NT2/D1 (cell line): Measurements from ENCODE around the gene MAP3K19.

Source experiments
- DNase-seq: peaks from one replicate; pipeline ENCODE4 v3.0.0-alpha.2; 2011; ENCODE audit warnings: low read depth, low spot score
- H3K27me3 ChIP-seq: 2 replicates; pipeline ENCODE4 v1.6.0; 2011; ENCODE audit warnings: mild to moderate bottlenecking; ENCODE audit not compliant: insufficient read length, insufficient read depth
- H3K36me3 ChIP-seq: 2 replicates; pipeline ENCODE4 v1.6.1; 2011; ENCODE audit warnings: mild to moderate bottlenecking, low read length, mixed read lengths; ENCODE audit not compliant: insufficient read depth, insufficient read length
- H3K4me1 ChIP-seq: 2 replicates; pipeline ENCODE4 v1.5.1; 2011; ENCODE audit not compliant: insufficient read depth, insufficient read length
- H3K4me3 ChIP-seq: 2 replicates; pipeline ENCODE4 v1.5.1; 2011; ENCODE audit warnings: low read depth; ENCODE audit not compliant: insufficient read length
- H3K9ac ChIP-seq: 2 replicates; pipeline ENCODE4 v1.6.0; 2011; ENCODE audit warnings: low read depth; ENCODE audit not compliant: insufficient read length
- H3K9me3 ChIP-seq: 2 replicates; pipeline ENCODE4 v1.5.1; 2011; ENCODE audit warnings: mild to moderate bottlenecking, low read length; ENCODE audit not compliant: insufficient read depth
- SUZ12 ChIP-seq: IDR thresholded peaks from 2 replicates; pipeline ENCODE4 v1.6.1; 2011; ENCODE audit not compliant: insufficient read length, insufficient read depth; ENCODE audit errors: extremely low read depth
- YY1 ChIP-seq: IDR thresholded peaks from 2 replicates; pipeline ENCODE4 v1.6.1; 2011; ENCODE audit not compliant: insufficient read length, insufficient read depth
- ZNF274 ChIP-seq: IDR thresholded peaks from 2 replicates; pipeline ENCODE4 v1.6.1; 2011; ENCODE audit warnings: mild to moderate bottlenecking, low read depth, low read length

MAP3K19 gene

DNA sequence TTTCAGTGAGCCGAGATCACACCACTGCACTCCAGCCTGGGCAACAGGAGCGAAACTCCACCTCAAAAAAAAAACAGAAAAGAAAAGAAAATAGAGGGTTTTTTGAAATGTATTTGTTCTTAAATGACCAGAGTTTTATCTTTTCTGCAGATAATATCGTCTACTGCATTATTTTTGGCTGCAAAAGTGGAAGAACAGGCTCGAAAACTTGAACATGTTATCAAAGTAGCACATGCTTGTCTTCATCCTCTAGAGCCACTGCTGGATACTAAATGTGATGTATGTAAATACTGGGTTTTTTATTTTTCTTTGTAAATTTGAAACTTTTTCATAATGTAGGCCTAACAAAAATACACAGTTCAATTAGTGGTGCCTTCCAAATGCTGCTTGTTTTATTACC is 110.6 kb downstream of the MAP3K19 start:
- TF ChIP-seq ZNF274 = no peak
- no peak for TF ChIP-seq YY1
- TF ChIP-seq SUZ12 = no peak
- Histone ChIP-seq H3K9me3 (no peaks in the 10 kb centered on the region), H3K9ac (no peak overlapping the region), H3K4me1 (no peaks in the 10 kb centered on the region), H3K27me3 (no peaks in the 10 kb centered on the region), H3K36me3 (peaks cover 88% of the 10 kb centered on the region), H3K4me3 (no peak overlapping the region)
- DNase-seq = no peak

DNA sequence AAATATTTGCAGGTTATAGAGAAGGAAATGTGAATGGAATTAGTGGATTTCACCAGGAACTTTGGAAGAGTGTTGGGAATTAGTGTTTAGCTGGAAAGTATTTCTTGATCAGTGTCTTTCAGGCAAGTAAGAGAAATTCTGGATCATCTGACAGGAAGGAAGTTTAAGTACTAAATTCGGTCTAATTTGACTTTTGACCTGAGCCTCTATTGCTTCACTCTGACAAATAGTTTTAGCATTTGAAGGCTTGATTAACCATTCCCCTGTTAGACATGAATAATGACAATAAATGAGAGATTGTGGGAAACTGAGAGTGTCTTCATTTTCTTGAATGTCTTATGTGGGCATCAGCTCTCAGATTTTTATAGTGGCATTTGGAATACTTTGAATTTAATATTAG is 112.6 kb downstream of the MAP3K19 start:
- no peaks in the 10 kb centered on the region for H3K9me3 ChIP-seq
- DNase-seq = no peak
- H3K4me3 ChIP-seq = no peak overlapping the region
- H3K9ac ChIP-seq = no peak overlapping the region
- TF ChIP-seq SUZ12 (no peak), ZNF274 (no peak), YY1 (no peak)
- peaks cover 74% of the 10 kb centered on the region for H3K36me3 ChIP-seq
- no peaks in the 10 kb centered on the region for H3K4me1 ChIP-seq
- no peaks in the 10 kb centered on the region for H3K27me3 ChIP-seq

DNA sequence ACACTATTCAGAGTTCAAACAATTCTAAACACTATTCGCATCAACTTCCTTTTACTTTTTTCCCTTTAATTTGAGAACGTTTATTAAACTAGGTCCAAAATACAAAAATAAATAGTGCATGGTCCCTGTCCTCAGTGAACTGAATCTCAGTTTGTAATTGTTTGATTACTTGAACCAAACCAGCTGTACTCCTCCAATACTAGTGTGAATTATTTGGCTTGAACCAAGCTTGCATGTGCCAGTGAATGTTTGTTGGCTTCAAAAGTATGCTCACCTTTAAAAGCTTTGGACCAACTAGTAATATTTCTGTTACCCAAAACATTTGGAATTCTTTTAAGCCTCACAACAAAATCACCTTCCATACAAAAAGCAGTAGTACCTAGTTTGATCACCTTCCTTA is 113.1 kb downstream of the MAP3K19 start:
- no peak for DNase-seq
- Histone ChIP-seq H3K9me3 (no peaks in the 10 kb centered on the region), H3K9ac (no peak overlapping the region), H3K4me1 (no peaks in the 10 kb centered on the region), H3K4me3 (no peak overlapping the region), H3K27me3 (no peaks in the 10 kb centered on the region), H3K36me3 (peaks cover 70% of the 10 kb centered on the region)
- TF ChIP-seq ZNF274 (no peak), YY1 (no peak), SUZ12 (no peak)

DNA sequence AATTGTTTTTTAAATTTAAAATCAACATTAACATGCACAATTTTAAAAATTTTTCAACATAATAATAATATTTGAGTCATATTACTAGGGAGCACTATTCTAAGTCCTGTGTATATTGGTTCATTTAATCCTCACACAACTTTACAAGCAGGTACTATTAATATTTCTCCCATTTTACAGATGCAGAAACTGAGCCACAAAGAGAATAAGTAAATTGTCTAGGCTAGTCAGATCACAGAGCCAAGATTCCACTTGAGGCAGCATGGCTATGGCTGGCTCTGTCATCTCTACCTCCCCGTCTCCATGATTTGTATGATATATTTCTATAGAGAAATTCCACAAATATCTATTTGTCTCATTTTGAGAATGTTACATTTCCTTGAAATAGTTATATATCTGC is 113.5 kb downstream of the MAP3K19 start:
- no peak for TF ChIP-seq YY1
- TF ChIP-seq SUZ12 = no peak
- TF ChIP-seq ZNF274 = no peak
- Histone ChIP-seq H3K27me3 (no peaks in the 10 kb centered on the region), H3K4me1 (no peaks in the 10 kb centered on the region), H3K36me3 (peaks cover 70% of the 10 kb centered on the region), H3K9ac (no peak overlapping the region), H3K9me3 (no peaks in the 10 kb centered on the region), H3K4me3 (no peak overlapping the region)
- no peak for DNase-seq

DNA sequence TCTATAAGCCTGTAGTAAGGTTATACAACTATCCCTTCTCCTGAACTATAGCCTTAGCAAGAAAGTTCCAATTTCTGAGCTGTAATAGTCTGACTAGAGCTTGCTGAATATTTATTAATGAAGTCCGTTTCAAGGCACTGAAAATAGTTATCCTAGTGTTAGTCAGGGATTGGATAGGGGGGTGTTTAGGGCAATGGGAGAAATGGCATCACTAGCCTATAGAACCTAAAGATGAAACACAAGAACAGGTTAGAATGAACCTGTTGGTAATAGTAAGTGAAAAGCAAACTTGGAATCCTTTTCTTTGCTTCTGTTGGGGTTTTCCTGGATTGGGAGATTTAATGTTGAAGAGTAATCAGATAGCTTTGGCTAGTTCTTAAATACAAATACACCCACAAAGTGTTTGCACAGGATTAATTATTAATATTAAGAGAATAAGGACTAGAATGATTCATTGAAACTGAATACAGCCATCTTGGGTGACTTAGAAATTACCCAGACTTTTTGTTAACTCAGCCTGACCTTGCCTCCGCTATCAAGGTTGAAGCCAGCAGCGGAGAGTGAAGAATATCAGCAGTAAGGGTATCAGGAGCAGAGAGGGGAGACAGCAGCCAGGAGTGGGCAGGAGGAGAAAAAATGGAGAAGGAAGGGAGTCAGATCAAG is 114.3 kb downstream of the MAP3K19 start:
- H3K27me3 ChIP-seq = no peaks in the 10 kb centered on the region
- no peak for DNase-seq
- no peaks in the 10 kb centered on the region for H3K9me3 ChIP-seq
- no peaks in the 10 kb centered on the region for H3K4me1 ChIP-seq
- TF ChIP-seq ZNF274 (no peak), SUZ12 (no peak), YY1 (no peak)
- peaks cover 65% of the 10 kb centered on the region for H3K36me3 ChIP-seq
- H3K4me3 ChIP-seq = no peak overlapping the region
- H3K9ac ChIP-seq = no peak overlapping the region

DNA sequence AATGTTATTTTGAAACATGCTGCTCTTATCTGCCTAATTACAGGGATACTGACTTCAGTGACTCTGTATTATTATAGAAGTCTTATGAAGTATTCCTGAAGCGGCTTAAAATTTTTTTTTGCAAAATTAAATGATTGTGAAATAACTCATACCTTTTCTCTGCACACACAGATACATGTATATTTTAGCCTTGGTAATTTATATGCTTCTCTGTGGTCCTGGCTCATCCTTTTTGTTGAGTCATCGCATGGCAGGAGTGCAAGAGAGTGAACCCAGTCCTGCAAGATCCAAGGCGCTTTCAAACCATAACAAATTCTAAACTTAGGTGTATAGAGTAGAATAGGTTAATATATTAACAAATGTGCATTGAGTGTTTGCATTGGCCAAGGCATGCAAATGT is 120.1 kb downstream of the MAP3K19 start:
- no peaks in the 10 kb centered on the region for H3K4me1 ChIP-seq
- TF ChIP-seq YY1 (no peak), SUZ12 (no peak), ZNF274 (no peak)
- no peak overlapping the region for H3K9ac ChIP-seq
- no peak for DNase-seq
- no peak overlapping the region for H3K4me3 ChIP-seq
- peaks cover 47% of the 10 kb centered on the region for H3K36me3 ChIP-seq
- no peaks in the 10 kb centered on the region for H3K27me3 ChIP-seq
- no peaks in the 10 kb centered on the region for H3K9me3 ChIP-seq

DNA sequence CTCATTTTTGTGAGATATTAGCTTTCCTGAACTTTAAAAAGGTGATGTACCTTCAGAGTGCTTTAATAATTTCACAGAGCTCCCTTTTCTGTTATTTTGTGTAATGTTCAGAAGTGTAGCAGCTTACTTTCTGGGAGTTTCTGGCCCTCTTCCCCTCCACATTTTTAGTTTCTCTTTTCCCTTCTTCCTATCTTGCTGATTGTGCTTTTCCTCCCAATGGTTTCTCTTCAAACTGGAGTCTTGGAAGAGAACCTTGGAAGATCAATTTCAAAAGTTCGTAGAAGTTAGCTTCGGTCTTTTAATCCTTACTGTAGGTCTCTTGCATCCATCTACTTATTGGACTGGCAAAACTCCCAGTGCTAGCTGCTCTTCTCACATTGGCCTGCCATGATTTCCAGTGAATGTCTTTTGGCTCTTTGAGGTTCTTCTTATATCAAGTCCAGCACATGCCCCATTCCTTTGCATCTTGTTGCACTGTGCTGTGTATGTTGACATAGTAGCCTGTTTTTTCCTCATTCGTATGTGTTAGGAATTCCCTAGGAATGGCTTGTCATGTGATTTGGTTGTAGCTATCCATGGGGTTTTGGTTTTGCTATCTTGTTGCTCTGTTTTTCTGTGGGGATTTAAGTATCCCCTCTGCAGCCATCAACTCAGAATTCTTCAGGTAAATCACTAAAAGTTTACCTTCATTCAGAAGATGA is 120.9 kb downstream of the MAP3K19 start:
- no peak for DNase-seq
- Histone ChIP-seq H3K36me3 (peaks cover 48% of the 10 kb centered on the region), H3K4me3 (no peak overlapping the region), H3K9me3 (no peaks in the 10 kb centered on the region), H3K9ac (no peak overlapping the region), H3K4me1 (no peaks in the 10 kb centered on the region), H3K27me3 (no peaks in the 10 kb centered on the region)
- no peak for TF ChIP-seq SUZ12
- no peak for TF ChIP-seq YY1
- TF ChIP-seq ZNF274 = no peak

DNA sequence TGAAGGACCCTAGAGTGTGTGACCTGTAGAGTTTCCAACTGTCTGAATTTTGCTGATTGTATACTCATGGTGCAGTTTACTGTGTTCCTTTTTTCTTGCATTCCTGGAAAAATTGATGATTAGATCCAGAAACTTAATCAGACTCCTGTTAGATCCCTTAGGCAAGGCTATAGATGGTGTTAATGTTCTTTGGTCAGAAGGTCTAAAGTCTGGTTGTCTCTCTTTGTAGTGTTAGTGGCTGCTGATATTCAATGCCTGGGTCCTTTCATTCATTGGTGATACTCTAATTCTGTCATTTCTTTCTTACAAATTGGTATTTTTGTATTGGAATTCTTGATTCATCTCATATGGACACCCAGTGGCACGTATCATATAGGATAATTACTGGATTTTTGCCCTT is 122.3 kb downstream of the MAP3K19 start:
- Histone ChIP-seq H3K9me3 (no peaks in the 10 kb centered on the region), H3K4me3 (no peak overlapping the region), H3K36me3 (peaks cover 57% of the 10 kb centered on the region), H3K27me3 (no peaks in the 10 kb centered on the region), H3K4me1 (no peaks in the 10 kb centered on the region), H3K9ac (no peak overlapping the region)
- DNase-seq = no peak
- TF ChIP-seq SUZ12 (no peak), ZNF274 (no peak), YY1 (no peak)
